ENCODE results near the gene C2orf76.

DNA sequence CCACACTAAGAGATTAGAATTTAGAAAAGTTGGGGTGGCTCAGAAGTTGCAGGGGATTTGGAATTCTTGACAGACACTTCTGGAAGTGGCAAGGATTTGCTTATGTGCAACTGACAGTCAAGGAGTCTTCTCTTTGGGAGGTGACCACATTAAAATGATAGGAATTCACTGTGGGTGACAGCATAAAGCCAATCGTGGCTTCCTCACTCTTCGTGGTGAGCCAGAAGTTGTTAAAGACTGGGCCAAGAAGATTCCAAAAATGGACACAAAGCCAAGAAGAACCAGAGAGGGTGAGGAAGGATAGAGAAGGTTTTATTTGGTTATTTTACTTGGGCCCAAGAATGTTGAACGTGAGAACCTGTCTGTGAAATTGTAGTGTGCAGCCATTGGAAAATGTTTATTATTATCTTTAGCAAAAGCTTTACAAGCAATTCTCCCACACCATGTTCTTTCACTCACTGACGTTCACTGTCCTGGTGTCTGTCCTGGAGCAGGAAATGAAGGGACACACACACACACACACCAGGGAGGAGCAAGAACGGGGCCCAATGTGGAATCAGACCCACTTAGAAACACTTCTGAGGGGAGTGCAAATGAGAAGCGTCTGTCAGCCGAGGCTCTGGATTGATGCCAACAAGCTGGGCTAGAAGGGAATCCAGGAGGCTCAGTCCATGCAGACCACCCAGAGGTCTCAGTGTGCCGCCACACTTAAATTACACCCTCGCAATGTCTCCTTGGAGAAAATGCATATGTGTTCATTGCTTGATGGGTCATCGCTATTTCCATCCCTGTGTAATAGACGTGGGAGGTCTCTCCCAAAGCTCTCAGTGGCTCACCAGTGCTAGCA is 105.8 kb downstream of the C2orf76 start:
- no peak for TF ChIP-seq EZH2 (IDR thresholded peaks at IDR 0.05; ENCODE audit: insufficient read depth, poor library complexity, severe bottlenecking)
- no peak for TF ChIP-seq EZH2phosphoT487 (IDR thresholded peaks at IDR 0.05; ENCODE audit: insufficient read depth, low read depth)
